ENCODE data around the gene TSEN2. TPM values are rescaled to one million over a fixed set of nuclear protein-coding genes. Genes with fewer than 3 reads are reported as not detected.
A peak's percentile ranks its signal among the peaks of the same experiment; 100 is the strongest.

TSEN2 gene
- polyA plus RNA-seq, 2 of the 4 experiments (the other 2 are of a cell fraction), result 24.9 to 33.1 TPM

DNA sequence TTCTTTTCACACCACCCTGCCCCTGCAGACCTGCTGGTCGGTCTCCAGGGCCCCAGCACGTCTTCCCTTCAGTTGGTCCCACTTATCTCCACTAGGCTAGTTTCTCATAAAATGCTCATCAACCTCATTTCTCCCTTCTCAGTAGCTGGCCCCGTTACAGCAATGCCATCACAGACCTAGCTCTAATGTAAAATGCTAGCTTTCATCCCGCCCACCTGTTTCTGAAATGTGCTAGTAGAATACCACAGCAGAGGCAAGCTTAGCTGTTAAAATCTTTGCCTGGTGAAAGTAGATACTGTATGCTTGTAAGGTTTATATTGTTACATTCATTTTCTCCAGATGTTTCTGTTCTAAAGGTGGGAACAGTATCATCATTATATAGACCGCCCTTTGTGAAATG, 47.9 kb downstream of the TSEN2 start:
- no peaks in the 10 kb centered on the region for H3K4me1 ChIP-seq
- ChIA-PET CTCF (interaction anchor here (1.0 to 1.3 kb wide), 2 partner anchors 11 to 19 kb away, joined by 3 read pairs; no protein-coding TSS in a partner anchor), POLR2A (no interaction called here)
- TF ChIP-seq JUNB (IDR thresholded peaks at IDR 0.05), result no peak
- TF ChIP-seq SMC3 (IDR thresholded peaks at IDR 0.05), result no peak
- TF ChIP-seq, protein P1, sequence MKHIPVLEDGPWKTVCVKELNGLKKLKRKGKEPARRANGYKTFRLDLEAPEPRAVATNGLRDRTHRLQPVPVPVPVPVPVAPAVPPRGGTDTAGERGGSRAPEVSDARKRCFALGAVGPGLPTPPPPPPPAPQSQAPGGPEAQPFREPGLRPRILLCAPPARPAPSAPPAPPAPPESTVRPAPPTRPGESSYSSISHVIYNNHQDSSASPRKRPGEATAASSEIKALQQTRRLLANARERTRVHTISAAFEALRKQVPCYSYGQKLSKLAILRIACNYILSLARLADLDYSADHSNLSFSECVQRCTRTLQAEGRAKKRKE (CRISPR knock-in tag; IDR thresholded peaks at IDR 0.05; ENCODE audit: low read depth), result no peak
- TF ChIP-seq ZSCAN20 (CRISPR knock-in tag; IDR thresholded peaks at IDR 0.05), result no peak
- no peak for TF ChIP-seq HOXB5 (CRISPR knock-in tag; IDR thresholded peaks at IDR 0.05)
- TF ChIP-seq, protein P2, sequence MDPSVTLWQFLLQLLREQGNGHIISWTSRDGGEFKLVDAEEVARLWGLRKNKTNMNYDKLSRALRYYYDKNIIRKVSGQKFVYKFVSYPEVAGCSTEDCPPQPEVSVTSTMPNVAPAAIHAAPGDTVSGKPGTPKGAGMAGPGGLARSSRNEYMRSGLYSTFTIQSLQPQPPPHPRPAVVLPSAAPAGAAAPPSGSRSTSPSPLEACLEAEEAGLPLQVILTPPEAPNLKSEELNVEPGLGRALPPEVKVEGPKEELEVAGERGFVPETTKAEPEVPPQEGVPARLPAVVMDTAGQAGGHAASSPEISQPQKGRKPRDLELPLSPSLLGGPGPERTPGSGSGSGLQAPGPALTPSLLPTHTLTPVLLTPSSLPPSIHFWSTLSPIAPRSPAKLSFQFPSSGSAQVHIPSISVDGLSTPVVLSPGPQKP (IDR thresholded peaks at IDR 0.05; ENCODE audit: low read depth, low read length), result no peak
- TF ChIP-seq, protein P3, sequence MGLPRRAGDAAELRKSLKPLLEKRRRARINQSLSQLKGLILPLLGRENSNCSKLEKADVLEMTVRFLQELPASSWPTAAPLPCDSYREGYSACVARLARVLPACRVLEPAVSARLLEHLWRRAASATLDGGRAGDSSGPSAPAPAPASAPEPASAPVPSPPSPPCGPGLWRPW (IDR thresholded peaks at IDR 0.05), result no peak
- TF ChIP-seq, protein P4, sequence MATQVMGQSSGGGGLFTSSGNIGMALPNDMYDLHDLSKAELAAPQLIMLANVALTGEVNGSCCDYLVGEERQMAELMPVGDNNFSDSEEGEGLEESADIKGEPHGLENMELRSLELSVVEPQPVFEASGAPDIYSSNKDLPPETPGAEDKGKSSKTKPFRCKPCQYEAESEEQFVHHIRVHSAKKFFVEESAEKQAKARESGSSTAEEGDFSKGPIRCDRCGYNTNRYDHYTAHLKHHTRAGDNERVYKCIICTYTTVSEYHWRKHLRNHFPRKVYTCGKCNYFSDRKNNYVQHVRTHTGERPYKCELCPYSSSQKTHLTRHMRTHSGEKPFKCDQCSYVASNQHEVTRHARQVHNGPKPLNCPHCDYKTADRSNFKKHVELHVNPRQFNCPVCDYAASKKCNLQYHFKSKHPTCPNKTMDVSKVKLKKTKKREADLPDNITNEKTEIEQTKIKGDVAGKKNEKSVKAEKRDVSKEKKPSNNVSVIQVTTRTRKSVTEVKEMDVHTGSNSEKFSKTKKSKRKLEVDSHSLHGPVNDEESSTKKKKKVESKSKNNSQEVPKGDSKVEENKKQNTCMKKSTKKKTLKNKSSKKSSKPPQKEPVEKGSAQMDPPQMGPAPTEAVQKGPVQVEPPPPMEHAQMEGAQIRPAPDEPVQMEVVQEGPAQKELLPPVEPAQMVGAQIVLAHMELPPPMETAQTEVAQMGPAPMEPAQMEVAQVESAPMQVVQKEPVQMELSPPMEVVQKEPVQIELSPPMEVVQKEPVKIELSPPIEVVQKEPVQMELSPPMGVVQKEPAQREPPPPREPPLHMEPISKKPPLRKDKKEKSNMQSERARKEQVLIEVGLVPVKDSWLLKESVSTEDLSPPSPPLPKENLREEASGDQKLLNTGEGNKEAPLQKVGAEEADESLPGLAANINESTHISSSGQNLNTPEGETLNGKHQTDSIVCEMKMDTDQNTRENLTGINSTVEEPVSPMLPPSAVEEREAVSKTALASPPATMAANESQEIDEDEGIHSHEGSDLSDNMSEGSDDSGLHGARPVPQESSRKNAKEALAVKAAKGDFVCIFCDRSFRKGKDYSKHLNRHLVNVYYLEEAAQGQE (IDR thresholded peaks at IDR 0.05), result no peak
- no peak for TF ChIP-seq MAFK (IDR thresholded peaks at IDR 0.05; ENCODE audit: partially characterized antibody)
- no peak for TF ChIP-seq NR3C1 (IDR thresholded peaks at IDR 0.05)
- no peak for TF ChIP-seq POLR2AphosphoS2 (conservative IDR thresholded peaks at IDR 0.05; ENCODE audit: low read length)
- no peak for TF ChIP-seq CHD4 (IDR thresholded peaks at IDR 0.05; ENCODE audit: borderline replicate concordance)
- TF ChIP-seq HDAC2 (IDR thresholded peaks at IDR 0.05), result no peak
- no peak for TF ChIP-seq RCOR1 (IDR thresholded peaks at IDR 0.05; ENCODE audit: low read depth, low read length)
- TF ChIP-seq CHD2 (IDR thresholded peaks at IDR 0.05; ENCODE audit: low read length, partially characterized antibody), result no peak
- TF ChIP-seq NFE2L2 (conservative IDR thresholded peaks at IDR 0.05; ENCODE audit: low read length), result no peak
- H3K27ac ChIP-seq, result no peak overlapping the region
- ATAC-seq, result no peak
- H3K4me3 ChIP-seq, result no peak overlapping the region
- WGBS (ENCODE audit: missing lambda C conversion rate), result 95% methylated on average over 5 of the region's 5 CpGs
- FAIRE-seq, result no peak
- no peak for DNase-seq (ENCODE audit: low read depth in 1 of 2, low spot score in 1 of 2)
- no peak overlapping the region for H3K4me2 ChIP-seq
- no peaks in the 10 kb centered on the region for H3K9me3 ChIP-seq

DNA sequence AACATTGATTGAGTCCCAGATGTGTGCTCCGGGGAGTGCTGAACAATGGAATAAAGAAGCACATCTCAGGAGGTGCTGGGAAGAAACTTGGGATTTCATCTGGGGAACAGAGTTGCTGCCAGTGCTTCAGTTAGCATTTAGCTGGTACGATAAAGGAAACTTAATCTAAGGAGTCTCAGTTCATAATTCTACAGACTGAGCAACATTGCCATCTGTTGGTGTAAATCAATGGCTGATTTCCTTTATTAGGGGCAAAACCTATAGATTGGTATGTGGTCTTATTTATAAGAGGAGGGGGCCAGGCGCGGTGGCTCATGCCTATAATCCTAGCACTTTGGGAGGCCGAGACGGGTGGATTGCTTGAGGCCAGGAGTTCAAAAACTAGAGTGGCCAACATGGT, 52.1 kb downstream of the TSEN2 start:
- FAIRE-seq (no peak), ATAC-seq (no peak), DNase-seq (ENCODE audit: low read depth in 1 of 2, low spot score in 1 of 2) (no peak)
- CTCF ChIA-PET, result interaction anchor here (0.6 to 2.1 kb wide), 8 partner anchors 9 to 401 kb away, joined by 3 to 5 read pairs (median 4); partner anchors contain the start of genes MKRN2OS and TSEN2
- no peak overlapping the region for H3K4me2 ChIP-seq
- no peak overlapping the region for H3K27ac ChIP-seq
- TF ChIP-seq EHMT2 (IDR thresholded peaks at IDR 0.05; ENCODE audit: low read depth), result no peak
- TF ChIP-seq, protein P5, sequence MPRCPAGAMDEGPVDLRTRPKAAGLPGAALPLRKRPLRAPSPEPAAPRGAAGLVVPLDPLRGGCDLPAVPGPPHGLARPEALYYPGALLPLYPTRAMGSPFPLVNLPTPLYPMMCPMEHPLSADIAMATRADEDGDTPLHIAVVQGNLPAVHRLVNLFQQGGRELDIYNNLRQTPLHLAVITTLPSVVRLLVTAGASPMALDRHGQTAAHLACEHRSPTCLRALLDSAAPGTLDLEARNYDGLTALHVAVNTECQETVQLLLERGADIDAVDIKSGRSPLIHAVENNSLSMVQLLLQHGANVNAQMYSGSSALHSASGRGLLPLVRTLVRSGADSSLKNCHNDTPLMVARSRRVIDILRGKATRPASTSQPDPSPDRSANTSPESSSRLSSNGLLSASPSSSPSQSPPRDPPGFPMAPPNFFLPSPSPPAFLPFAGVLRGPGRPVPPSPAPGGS (IDR thresholded peaks at IDR 0.05), result no peak
- peak in 1 of 2 experiments; percentile 41; a peak in 1 of 5 replicates for TF ChIP-seq RAD21 (conservative IDR thresholded peaks at IDR 0.05 in 1 of 2, IDR thresholded peaks at IDR 0.05 in 1 of 2)
- TF ChIP-seq KDM5A (IDR thresholded peaks at IDR 0.05), result no peak
- no peaks in the 10 kb centered on the region for H3K9me3 ChIP-seq
- no peak overlapping the region for H3K4me3 ChIP-seq
- POLR2A ChIA-PET, result no interaction called here
- no peaks in the 10 kb centered on the region for H3K4me1 ChIP-seq
- WGBS (ENCODE audit: missing lambda C conversion rate), result 95% methylated on average over 6 of the region's 6 CpGs
